22Rv1 (cell line): ENCODE data around the gene ERICH2.

ENCODE experiments used
- ZFX ChIP-seq: fragments of 450-650 bp; IDR thresholded peaks from 2 replicates; pipeline ENCODE4 v1.6.1; 2017; ENCODE audit warnings: antibody characterized with exemption, borderline replicate concordance
- TF ChIP-seq, protein P1 (sequence below): fragments of 450-650 bp; IDR thresholded peaks from 2 replicates; pipeline ENCODE4 v1.5.1; 2017; ENCODE audit warnings: mild to moderate bottlenecking

DNA sequence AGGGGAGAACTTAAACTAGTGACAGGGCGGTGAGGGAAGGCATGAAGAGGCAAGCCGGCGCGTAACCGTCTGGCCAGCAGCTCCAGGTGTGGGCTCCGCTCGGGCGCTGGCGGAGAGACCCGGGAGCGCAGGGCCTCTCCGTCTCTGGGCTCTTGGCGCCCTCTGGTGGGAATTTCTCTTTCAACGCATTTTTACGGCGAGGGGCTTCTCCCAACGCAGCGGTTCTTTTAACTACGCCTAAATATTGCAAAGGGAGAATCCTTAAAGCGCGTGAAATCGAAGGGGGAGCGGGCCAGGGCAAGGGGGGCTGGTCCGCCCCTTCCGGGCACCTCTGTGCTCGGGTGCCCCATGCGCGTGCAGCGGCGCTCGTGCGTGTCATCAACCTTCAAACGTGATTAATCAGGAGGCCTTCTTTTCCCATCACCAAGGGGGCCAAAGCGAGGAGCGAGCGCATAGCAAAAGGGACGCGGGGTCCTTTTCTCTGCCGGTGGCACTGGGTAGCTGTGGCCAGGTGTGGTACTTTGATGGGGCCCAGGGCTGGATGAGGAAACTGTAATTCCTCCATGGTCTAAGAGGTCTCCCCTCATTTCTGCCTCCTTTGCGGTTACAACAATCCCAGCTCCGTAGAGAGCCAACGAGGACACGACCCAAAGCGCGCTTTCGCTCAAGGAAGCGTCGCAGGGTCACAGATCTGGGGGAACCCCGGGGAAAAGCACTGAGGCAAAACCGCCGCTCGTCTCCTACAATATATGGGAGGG, 45.7 kb downstream of the ERICH2 start:
- TF ChIP-seq, protein P1, sequence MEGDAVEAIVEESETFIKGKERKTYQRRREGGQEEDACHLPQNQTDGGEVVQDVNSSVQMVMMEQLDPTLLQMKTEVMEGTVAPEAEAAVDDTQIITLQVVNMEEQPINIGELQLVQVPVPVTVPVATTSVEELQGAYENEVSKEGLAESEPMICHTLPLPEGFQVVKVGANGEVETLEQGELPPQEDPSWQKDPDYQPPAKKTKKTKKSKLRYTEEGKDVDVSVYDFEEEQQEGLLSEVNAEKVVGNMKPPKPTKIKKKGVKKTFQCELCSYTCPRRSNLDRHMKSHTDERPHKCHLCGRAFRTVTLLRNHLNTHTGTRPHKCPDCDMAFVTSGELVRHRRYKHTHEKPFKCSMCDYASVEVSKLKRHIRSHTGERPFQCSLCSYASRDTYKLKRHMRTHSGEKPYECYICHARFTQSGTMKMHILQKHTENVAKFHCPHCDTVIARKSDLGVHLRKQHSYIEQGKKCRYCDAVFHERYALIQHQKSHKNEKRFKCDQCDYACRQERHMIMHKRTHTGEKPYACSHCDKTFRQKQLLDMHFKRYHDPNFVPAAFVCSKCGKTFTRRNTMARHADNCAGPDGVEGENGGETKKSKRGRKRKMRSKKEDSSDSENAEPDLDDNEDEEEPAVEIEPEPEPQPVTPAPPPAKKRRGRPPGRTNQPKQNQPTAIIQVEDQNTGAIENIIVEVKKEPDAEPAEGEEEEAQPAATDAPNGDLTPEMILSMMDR, result peak; percentile 79
- TF ChIP-seq ZFX, result no peak
